Left kidney (tissue), 2 donors: ENCODE results near the gene PDS5A. TPM values are rescaled to one million over a fixed set of nuclear protein-coding genes. Genes with fewer than 3 reads are reported as not detected.
"Not testable (repeated sequence)": the region's sequence is repeated elsewhere in the genome, so short reads cannot be mapped to it uniquely, and the experiment has no call there.

Experiments
- DNase-seq: peaks from one replicate; pipeline ENCODE4 v3.0.0-alpha.2; 2013
- polyA plus RNA-seq: library from polyadenylated mRNA; unstranded; fragments of 120-200 nt; gene quantifications from one replicate; pipeline ENCODE4 v1.2.1, GENCODE V29; 2013; ENCODE audit not compliant: insufficient read length

PDS5A gene
- polyA plus RNA-seq, 1 donor, result 80.8 TPM

DNA sequence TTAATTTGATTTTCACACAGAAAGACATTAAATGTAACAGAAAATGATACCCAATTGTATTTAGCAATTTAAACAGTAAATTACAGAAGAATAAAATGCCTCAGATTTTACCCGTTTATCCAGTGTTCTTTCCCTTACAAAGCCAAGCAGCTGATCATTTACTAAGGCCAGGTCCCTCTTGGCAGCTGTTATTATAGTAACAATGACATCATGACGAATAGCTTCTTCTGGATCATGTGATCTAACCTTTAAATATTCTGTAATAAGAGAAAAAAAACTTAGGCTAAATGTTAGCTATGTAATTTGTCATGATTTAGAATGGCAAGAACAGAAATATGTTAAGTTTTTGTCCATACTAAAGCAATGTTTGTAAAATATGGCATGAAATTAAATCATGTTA lies 69.4 kb downstream of the PDS5A start:
- no peak for DNase-seq

DNA sequence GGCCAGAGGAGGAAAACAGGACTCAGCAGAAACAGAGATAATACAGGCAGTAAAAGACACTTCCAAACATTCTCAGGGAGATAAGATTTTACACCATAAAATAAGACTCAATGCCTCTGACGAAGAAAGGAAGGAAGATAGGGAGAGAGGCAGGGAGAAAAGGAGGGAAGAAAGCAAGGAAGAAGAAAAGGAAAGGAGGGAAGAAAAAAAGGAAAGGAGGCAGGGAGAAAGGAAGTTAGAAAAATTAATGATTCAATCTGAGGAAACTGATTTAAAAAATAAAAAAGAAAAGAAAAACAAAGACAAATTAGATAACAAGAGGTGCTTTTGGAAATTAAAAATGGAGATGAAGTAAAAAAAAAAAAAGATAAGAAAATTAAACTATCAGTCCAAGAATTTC lies 72.1 kb downstream of the PDS5A start:
- DNase-seq, result no peak

DNA sequence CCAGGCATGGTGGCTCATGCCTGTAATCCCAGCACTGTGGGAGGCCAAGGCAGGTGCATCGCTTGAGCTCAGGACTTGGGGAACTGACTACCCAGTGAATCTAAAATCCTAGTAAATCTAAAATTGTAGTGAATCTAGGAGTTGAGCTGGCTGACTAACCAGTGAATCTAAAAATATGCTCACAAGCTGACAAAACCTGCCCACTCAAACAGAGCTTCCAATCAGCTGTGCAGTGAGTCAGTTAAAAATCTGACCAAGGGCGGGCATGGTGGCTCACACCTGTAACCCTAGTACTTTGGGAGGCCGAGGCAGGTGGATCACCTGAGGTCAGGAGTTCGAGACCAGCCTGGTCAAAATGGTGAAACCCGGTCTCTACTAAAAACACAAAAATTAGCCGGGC lies 72.7 kb downstream of the PDS5A start:
- DNase-seq, result not testable (repeated sequence)

DNA sequence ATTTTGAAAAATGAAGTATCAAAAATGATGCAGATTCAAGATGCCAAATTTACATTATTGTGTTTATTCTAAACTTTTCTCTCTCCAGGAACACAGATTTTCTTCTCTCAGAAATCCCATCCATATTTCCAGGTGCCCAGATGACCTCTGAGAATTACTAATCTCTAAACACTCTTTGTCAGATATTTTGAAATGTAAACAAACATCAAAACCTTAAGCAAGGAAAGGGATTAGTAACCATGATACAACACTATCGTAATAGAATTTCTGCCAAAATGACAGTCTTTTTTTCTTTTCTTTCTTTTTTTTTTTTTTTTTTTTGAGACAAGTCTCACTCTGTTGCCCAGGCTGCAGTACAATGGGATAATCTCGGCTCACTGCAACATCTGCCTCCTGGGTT lies 76.7 kb downstream of the PDS5A start:
- no peak for DNase-seq

DNA sequence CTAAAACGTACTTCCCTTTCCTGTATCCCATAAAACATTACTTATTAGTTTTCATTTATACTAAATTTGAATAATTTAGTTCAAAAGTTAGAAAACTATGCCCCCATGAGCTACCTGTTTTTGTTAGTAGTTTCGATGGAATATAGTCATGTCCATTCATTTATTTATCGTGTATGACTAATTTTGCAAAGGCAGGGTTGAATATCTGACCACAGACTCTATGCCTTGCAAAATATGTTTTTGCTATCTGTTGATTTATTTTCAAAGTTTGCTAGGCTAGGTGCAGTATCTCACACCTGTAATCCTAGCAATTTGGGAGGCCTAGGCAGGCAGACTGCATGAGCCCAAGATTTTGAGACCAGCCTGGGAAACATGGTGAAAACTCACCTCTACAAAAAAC lies 78.4 kb downstream of the PDS5A start:
- DNase-seq, result no peak

DNA sequence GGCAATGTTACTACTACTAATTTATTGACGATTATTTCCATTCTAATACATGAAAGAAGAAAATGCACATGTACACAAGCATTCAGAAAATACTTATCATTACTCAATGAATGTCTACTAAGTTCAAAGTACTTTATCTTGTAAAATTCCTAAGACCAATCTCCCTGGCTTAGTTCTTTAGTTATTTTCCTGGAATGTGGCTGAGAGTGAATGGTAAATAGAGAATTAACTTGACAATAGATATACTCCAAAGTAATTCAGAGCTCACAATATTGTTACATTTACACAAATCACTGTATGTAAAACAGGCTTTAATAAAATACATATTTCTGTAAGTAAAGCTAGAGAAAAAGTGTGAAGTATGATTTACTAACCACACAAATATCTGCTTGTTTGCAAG lies 79.7 kb downstream of the PDS5A start:
- DNase-seq, result no peak

DNA sequence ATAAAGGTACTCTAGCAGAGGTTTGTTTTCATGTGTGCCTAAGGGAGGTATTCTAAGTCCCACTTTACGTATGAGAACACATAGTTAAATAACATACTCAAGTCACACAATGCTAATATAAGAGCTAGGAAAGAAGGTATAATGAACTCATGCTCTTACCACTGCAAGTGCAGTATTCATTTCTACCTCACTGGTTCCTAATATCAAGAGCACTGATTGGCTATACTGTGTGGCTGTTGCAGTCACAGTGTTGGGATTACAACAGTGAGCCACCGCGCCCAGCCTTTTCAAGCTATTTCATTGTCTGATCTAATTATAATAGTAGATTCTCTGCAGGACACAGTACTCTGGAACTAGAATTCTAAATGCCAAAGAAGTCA lies 84.0 kb downstream of the PDS5A start:
- DNase-seq, result no peak

DNA sequence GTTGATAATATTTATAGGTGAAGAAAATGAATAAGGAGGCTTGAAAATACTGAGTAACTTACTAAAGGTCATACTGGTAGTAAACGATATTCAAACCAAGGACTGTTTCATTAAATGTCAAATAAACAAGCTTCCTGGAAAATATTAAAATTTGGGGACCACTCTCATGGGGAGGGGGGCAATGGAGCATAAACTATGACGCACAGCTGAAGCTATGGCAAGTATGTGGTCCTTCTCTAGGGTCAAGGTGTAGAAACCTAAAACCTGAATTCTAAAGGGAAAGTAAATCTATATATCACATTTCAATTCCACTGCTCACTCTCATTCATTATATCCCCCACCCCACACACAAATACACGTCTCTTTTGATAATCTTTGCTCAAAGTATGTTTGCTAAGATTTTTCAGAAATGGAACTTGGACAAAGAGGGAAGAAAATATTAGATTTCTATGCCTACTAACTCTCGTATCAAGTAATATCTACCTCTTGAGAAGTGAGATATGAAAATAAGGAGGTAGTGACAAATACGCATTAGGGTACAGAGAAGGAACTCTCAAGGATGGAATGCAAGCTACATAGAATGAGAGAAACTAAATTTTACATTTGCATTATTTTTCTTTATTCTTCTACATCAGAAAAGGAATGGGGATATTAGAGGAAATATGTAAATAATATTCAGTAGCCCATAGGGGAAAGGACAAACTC lies 84.6 kb downstream of the PDS5A start:
- no peak for DNase-seq

DNA sequence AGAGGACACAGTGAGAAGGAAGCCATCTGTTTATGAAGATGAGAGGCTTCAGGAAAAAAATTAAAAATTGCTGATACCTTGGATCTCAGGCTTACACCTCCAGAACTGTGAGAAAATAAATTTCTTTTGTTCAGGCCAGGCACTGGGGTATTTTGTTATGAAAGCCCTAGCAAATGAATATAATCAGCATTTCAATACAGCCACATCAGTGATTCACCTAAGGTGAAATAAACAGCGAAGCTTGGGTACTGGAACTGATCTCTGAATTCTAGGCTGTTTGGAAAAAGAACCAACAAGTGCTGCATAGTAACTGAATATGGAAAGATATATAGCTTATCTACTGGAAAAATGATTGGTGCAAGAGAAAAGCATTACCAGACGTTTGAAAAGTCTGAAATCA lies 88.5 kb downstream of the PDS5A start:
- DNase-seq, result no peak

DNA sequence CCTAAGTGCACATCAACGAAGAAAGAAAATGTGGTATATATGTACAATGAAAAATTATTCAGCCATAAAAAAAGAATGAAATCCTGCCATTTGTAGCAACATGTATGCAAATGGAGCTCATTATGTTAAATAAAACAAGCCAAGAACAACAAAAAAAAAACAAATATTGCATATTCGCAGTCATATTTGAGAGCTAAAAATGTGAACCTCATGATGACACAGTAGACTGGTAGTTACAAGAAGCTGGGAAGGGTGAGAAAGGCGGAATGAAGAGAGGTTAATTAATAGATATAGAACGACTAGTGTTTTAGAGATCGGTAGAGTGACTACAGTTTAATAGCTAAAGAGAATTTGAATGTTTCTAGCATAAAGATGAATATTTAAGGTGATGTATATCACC lies 89.2 kb downstream of the PDS5A start:
- no peak for DNase-seq

DNA sequence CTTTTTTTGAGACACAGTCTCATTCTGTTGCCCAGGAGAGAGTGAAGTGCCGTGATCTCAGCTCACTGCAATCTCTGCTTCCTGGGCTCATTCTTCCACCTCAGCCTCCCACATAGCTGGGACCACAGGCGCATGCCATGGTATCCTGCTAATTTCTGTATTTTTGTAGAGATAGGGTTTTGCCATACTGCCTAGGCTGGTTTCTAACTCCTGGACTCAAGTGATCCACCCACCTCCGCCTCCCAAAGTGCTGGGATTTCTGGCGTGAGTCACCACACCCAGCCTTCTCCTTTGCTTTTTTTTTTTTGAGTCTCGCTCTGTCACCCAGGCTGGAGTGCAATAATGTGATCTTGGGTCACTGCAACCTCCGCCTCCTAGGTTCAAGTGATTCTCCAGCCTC lies 94.1 kb downstream of the PDS5A start:
- DNase-seq, result no peak

DNA sequence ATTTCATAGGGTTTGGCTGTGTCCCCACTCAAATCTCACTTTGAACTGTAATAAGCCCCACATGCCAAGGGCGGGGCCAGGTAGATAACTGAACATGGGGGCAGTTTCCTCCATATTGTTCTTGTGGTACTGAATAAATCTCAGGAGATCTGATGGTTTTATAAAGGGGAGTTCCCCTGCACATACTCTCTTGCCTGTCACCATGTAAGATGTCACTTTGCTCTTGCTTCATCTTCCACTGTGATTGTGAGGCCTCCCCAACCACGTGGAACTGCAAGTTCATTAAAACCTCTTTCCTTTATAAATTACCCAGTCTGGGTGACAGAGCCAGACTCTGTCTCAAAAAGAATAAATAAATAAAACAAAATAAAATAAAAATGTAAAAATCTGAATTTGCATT lies 95.9 kb downstream of the PDS5A start:
- no peak for DNase-seq

DNA sequence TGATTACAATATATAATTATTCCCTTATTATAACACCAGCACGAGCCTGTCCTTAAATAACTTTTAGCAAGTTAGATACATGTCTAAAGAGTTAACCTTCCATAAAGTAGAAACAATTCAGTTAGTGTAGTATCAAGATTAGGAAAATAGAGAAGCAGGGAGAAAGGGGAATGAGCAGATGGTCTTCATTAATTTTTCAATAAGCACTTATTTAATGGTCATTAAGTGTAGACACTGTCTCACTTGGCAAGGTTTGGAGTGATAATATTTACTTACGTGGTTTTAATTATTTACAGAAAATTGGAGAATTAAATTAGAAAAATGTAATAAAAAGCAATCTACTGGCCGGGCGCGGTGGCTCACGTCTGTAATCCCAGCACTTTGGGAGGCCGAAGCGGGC lies 99.7 kb downstream of the PDS5A start:
- no peak for DNase-seq

DNA sequence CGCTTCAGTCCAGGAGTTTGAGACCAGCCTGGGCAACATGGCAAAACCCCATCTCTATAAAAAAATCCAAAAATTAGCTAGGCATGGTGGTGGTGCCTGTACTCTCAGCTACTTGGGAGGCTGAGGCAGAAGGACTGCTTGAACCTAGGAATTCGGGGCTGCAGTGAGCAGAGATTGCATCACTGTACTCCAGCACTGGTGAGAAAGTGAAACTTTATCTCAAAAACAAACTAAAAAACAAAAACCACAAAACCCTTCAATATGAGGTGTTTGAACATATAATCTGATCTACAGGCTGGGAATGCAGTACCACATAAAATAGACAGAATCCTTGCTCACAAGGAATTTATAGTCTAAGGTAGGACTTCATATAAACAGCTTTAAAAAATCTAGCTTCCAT lies 103.9 kb downstream of the PDS5A start:
- DNase-seq, result no peak

DNA sequence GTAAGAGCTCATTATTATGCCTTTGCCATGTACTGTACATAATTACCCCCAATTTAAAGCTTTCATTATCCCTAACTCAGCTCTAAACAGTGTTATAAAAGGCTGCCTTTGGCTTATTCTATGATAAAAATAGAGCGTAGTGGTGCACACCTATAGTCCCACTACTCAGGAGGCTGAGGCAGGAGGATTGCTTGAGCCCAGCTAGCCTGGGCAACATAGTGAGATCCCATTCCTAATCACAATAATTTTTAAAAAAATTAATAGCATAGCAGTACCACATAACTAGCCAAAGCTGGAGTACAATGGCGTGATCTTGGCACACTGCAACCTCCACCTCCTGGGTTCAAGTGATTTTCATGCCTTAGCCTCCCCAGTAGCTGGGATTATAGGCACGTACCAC lies 112.4 kb downstream of the PDS5A start:
- DNase-seq, result no peak

DNA sequence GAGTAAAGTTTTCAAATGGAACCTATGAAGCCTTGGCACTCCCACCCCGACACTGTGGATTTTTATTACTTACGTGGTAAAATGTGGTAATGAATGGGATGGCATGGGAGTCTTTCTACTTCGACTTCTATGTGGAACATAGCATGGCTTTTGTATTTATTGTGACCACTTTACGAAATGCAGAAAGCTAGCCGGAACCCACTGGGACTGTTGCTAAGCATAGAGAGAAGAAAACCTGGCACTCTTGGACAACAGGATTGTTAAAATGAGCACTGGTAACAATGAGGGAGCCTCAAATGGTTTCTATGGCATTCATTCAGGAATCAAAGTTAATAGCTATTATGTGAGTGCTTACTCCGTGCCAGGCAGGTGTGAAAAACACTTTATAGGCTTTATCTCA lies 113.3 kb downstream of the PDS5A start:
- no peak for DNase-seq

DNA sequence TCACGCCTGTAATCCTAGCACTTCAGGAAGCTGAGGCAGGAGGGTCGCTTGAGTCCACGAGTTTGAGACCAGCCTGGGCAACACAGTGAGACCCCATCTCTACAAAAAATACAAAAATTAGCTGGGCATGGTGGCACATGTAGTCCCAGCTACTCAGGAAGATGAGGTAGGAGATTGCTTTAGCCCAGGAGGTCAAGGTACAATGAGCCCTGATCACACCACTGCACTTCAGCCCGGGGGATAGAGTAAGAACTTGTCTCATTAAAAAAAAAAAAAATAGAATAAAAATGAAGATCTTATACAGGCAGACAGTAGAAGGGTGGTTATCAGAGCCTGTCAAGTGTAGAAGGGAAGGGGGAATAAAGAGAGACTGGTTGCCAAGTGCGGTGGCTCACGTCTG lies 116.9 kb downstream of the PDS5A start:
- no peak for DNase-seq

DNA sequence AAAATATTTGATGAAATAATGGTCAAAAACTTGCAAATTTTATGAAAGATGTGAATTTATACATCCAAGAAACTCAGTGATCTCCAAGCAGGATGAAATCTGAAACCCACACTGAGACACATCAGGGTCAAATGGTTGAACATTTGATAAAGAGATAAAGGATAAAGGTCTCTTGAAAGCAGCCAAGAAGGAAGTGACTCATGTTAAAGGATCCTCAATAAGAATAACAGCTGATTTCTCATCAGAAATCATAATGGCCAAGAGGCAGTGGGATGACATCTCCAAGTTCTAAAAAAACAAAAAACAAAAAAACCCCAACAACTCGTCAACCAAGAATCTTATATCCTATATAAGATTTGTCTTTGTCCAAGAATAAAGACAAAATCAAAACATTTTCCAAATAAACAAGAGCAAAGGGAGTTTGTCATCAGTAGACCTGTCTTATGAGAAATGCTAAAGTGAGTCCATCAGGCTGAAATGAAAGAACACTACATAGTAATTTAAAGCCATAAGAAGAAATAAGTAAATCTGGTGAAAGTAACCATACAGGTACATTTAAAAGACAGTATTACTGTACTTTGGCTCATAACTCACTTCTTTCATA lies 121.7 kb downstream of the PDS5A start:
- no peak for DNase-seq

DNA sequence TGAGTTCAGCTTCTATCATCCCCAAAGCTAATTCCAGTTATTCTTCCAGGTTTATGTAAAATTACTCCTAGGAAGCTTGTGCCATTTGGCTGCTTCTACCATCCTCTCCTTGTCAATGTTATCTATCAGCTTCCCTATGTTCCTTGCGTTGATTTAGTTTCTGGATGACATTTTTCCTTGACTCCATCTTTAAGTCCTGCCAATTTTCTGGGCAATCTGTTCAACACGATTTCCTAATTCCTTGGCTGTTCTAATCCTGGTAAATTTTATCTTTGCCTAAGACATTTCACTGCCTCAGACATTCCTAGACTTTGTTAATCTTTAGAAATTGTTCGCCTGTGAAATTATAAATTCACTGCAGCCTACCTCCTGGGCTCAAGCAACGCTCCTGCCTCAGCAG lies 125.1 kb downstream of the PDS5A start:
- DNase-seq, result no peak

DNA sequence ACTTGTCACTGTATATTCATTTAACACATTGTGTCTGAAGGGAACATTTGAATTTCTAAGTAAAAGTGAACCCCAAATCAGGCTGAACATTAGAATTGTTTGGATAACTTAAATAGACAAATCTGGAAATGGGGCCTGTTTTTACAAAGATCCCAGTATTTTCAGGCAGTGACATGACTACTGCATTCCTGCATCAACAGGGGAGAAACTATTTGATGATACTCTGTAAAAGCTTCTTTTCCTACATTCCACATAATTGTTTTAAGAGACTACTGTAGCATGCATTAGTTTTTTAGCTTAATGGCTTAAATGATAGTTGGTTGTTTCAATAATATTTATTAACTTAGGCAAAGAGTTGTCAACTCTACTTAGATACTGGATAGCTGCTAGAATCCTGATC lies 127.0 kb downstream of the PDS5A start:
- DNase-seq, result no peak

DNA sequence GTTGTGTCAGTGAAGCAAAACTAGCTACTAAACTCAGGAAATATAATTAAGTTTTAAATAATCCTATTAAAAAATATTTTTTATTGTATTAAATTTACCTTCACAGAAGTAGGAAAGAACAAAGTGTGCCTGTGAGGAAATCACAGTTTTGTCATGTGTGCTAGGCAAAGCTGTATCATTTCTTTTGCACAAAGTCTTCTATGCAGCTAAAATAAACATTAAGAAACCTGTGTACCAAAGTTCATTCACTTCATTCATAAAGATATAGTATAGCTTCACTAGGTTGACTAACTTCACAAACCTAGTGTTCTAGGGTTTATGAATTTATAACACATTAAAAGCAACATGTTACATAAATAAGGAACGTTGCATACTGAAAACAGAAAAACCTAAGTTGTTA lies 131.0 kb downstream of the PDS5A start:
- DNase-seq, result no peak

DNA sequence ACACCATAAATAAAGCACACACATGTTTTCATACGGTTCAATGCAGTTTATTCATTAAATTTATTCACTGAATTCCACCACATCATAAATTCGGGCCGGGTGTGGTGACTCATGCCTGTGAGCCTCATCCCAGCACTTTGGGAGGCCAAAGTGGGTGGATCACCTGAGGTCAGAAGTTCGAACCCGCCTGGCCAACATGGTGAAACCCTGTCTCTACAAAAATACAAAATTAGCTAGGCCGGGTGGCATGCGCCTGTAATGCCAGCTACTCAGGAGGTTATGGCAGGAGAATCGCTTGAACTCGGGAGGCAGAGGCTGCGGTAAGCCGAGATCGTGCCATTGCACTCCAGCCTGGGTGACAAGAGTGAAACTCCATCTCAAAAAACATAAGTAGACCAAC lies 131.6 kb downstream of the PDS5A start:
- DNase-seq, result no peak

DNA sequence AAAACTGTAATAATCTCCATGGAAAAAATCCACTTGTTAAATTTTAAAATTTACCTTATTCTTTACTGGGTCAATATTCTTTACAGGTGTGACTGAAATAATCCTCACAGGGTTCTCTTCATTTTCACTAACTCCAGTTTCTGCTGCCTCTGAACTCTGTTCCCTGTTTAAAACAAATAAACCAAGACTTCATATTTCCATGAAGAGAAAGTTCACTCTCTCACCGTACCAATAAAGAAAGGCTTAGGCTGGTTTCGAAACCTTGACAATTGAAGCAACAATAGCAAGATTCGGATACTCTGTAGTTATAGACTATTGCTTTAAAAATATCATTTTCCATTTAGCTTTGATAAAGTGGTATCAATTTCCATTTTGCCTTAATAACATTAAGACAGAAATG lies 135.8 kb downstream of the PDS5A start:
- no peak for DNase-seq

DNA sequence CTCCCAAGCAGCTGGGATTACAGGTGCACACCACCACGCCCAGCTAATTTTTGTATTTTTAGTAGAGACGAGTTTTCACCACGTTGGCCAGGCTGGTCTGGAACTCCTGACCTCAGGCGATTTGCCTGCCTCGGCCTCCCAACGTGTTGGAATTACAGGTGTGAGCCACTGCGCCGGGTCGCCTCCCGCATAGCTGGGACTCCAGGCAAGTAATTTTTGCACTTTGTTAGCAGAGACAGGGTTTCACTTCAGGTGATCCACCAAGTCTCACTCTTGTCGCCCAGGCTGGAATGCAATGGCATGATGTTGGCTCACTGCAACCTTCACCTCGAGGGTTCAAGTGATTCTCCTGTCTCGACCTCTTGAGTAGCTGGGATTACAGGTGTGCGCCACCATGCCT lies 137.2 kb downstream of the PDS5A start:
- not testable (repeated sequence) for DNase-seq

DNA sequence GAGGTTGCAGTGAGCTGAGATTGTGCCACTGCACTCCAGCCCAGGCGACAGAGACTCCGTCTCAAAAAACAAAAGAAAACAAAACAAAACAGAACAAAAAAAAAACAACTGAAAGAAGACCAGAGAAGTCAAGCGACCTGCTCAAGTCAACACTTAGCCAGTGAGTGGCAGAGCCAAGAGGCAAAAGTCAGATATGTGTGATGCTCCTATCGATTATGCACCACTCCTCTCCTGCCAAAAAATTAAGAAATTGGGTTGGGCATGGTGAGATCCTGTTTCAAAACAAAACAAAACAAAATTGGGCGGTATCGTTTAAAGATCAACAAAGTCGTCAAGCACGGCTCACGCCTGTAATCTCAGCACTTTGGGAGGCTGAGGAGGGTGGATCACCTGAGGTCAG lies 137.7 kb downstream of the PDS5A start:
- DNase-seq, result no peak
